ENCODE measurements around the gene RBM33.

- TF ChIP-seq CTCF (conservative IDR thresholded peaks at IDR 0.05; ENCODE audit: low read depth, low read length) (no peak), EZH2 (IDR thresholded peaks at IDR 0.05; ENCODE audit: borderline replicate concordance, low read depth, low read length, poor library complexity, severe bottlenecking) (no peak)
Measured at GRCh38 chr7:155763691-155764437, 119.4 kb downstream of the RBM33 start.
